ENCODE measurements around the gene DRG2. TPM values are rescaled to one million over a fixed set of nuclear protein-coding genes. Genes with fewer than 3 reads are reported as not detected.

The DRG2 gene
- total and polyA plus RNA-seq, 4 donors: 20.6 to 41.8 (median 33.8) TPM

DNA sequence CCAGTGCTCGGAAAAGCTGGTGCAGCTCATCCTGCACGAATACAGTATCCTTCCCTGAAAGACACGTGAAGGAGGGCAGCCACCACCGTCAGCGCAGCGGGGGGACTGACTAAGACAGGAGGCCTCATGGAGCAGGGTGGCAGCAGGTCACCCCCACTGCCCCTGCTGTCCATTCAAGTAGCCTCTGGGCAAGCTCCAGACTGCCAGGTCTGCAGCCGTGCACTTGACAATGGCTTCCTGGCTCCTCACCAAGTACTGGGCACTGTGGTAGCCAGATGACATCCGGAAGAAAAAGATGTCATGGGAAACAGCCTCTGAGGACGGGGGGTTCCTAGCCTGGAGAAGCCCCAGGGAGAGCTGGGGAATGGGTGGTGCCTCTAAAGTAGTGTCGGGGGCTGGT, 12.9 kb downstream of the DRG2 start:
- no peaks in the 10 kb centered on the region for H3K4me1 ChIP-seq (ENCODE audit: control insufficient read depth, insufficient read depth, low read length)
- DNase-seq (ENCODE audit: low read depth in 4 of 6, low spot score in 6 of 6): no peak
- H3K9me3 ChIP-seq (ENCODE audit: control insufficient read depth, insufficient read depth, low read length): no peaks in the 10 kb centered on the region
- peaks cover 89% of the 10 kb centered on the region for H3K36me3 ChIP-seq (ENCODE audit: control insufficient read depth, insufficient read depth, low read length)
- WGBS (ENCODE audit: insufficient coverage): 71% methylated on average over 10 of the region's 10 CpGs
- no peak overlapping the region for H3K4me3 ChIP-seq (ENCODE audit: low read depth, low read length)
- no peak overlapping the region for H3K27ac ChIP-seq (ENCODE audit: low read depth, low read length)
- H3K27me3 ChIP-seq (ENCODE audit: control insufficient read depth, insufficient read depth, low read length): no peaks in the 10 kb centered on the region

DNA sequence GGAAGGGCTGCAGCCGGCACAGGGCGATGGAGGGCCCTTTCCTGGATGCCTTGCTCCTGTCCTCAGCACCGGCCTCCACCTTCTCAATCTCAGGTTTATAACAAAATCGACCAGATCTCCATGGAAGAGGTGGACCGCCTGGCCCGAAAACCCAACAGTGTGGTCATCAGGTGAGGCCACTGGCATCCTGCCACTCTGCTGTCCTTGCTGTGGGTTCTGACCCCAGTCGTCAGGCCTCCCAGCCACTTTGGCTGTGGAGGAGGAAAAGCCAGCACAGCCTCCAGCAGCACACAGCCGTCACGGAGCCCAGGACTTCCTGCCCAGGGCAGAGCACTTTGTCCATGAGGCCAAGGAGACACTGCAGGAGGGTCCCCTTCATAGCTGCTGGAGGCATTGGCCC, 14.1 kb downstream of the DRG2 start:
- Histone ChIP-seq H3K9me3 (ENCODE audit: control insufficient read depth, insufficient read depth, low read length) (no peaks in the 10 kb centered on the region), H3K4me3 (ENCODE audit: low read depth, low read length) (no peak overlapping the region), H3K27me3 (ENCODE audit: control insufficient read depth, insufficient read depth, low read length) (no peaks in the 10 kb centered on the region), H3K27ac (ENCODE audit: low read depth, low read length) (no peak overlapping the region), H3K4me1 (ENCODE audit: control insufficient read depth, insufficient read depth, low read length) (no peaks in the 10 kb centered on the region), H3K36me3 (ENCODE audit: control insufficient read depth, insufficient read depth, low read length) (peaks cover 95% of the 10 kb centered on the region)
- DNase-seq (ENCODE audit: low read depth in 4 of 6, low spot score in 6 of 6): no peak
- 97% methylated on average over 9 of the region's 9 CpGs for WGBS (ENCODE audit: insufficient coverage)

- Histone ChIP-seq H3K36me3 (ENCODE audit: control insufficient read depth, insufficient read depth, low read length) (peaks cover 95% of the 10 kb centered on the region), H3K27me3 (ENCODE audit: control insufficient read depth, insufficient read depth, low read length) (no peaks in the 10 kb centered on the region), H3K4me3 (ENCODE audit: low read depth, low read length) (no peak overlapping the region), H3K9me3 (ENCODE audit: control insufficient read depth, insufficient read depth, low read length) (no peaks in the 10 kb centered on the region), H3K27ac (ENCODE audit: low read depth, low read length) (no peak overlapping the region), H3K4me1 (ENCODE audit: control insufficient read depth, insufficient read depth, low read length) (no peaks in the 10 kb centered on the region)
- no peak for DNase-seq (ENCODE audit: low read depth in 4 of 6, low spot score in 6 of 6)
- 79% methylated on average over 3 of the region's 3 CpGs for WGBS (ENCODE audit: insufficient coverage)
Measured at GRCh38 chr17:18102640-18103039, 14.9 kb downstream of the DRG2 start.

- H3K27me3 ChIP-seq (ENCODE audit: control insufficient read depth, insufficient read depth, low read length): no peaks in the 10 kb centered on the region
- no peak overlapping the region for H3K27ac ChIP-seq (ENCODE audit: low read depth, low read length)
- DNase-seq (ENCODE audit: low read depth in 4 of 6, low spot score in 6 of 6): no peak
- peaks cover 13% of the 10 kb centered on the region for H3K4me1 ChIP-seq (ENCODE audit: control insufficient read depth, insufficient read depth, low read length)
- peaks cover 76% of the 10 kb centered on the region for H3K36me3 ChIP-seq (ENCODE audit: control insufficient read depth, insufficient read depth, low read length)
- H3K4me3 ChIP-seq (ENCODE audit: low read depth, low read length): no peak overlapping the region
- 84% methylated on average over 3 of the region's 3 CpGs for WGBS (ENCODE audit: insufficient coverage)
- H3K9me3 ChIP-seq (ENCODE audit: control insufficient read depth, insufficient read depth, low read length): no peaks in the 10 kb centered on the region
Measured at GRCh38 chr17:18105027-18105426, 17.3 kb downstream of the DRG2 start.

DNA sequence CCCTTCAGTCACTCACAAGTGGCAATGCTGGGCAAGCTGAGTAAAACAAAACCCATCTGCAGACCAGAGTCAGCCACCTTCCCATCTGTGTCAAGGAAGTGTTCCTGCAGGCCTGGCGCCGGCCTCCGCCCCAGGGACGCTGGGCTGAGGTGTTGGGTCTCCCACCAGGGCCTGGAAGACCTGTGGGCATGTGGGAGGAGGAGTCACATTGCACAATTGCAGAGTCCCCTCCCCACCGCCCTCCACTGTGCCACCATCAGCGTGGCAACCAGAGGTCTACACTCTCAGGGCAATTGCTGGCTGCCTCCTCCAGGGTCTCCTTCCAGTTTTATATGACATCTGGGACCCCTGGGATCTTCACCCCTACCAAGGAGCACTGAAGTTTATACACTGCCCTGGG, 17.8 kb downstream of the DRG2 start:
- peaks cover 71% of the 10 kb centered on the region for H3K36me3 ChIP-seq (ENCODE audit: control insufficient read depth, insufficient read depth, low read length)
- peaks cover 13% of the 10 kb centered on the region for H3K4me1 ChIP-seq (ENCODE audit: control insufficient read depth, insufficient read depth, low read length)
- DNase-seq (ENCODE audit: low read depth in 4 of 6, low spot score in 6 of 6): no peak
- no peak overlapping the region for H3K27ac ChIP-seq (ENCODE audit: low read depth, low read length)
- no peaks in the 10 kb centered on the region for H3K27me3 ChIP-seq (ENCODE audit: control insufficient read depth, insufficient read depth, low read length)
- H3K9me3 ChIP-seq (ENCODE audit: control insufficient read depth, insufficient read depth, low read length): no peaks in the 10 kb centered on the region
- WGBS (ENCODE audit: insufficient coverage): no CpG with 5 or more reads among the region's 6 CpGs
- H3K4me3 ChIP-seq (ENCODE audit: low read depth, low read length): no peak overlapping the region

GRCh38 chr17:18106211-18106610, 18.5 kb downstream of the DRG2 start:
- WGBS (ENCODE audit: insufficient coverage): 95% methylated on average over 3 of the region's 9 CpGs
- peaks cover 13% of the 10 kb centered on the region for H3K4me1 ChIP-seq (ENCODE audit: control insufficient read depth, insufficient read depth, low read length)
- H3K36me3 ChIP-seq (ENCODE audit: control insufficient read depth, insufficient read depth, low read length): peaks cover 66% of the 10 kb centered on the region
- H3K4me3 ChIP-seq (ENCODE audit: low read depth, low read length): no peak overlapping the region
- H3K27me3 ChIP-seq (ENCODE audit: control insufficient read depth, insufficient read depth, low read length): no peaks in the 10 kb centered on the region
- no peak overlapping the region for H3K27ac ChIP-seq (ENCODE audit: low read depth, low read length)
- no peak for DNase-seq (ENCODE audit: low read depth in 4 of 6, low spot score in 6 of 6)
- no peaks in the 10 kb centered on the region for H3K9me3 ChIP-seq (ENCODE audit: control insufficient read depth, insufficient read depth, low read length)

- no peak overlapping the region for H3K4me3 ChIP-seq (ENCODE audit: low read depth, low read length)
- 83% methylated on average over 8 of the region's 14 CpGs for WGBS (ENCODE audit: insufficient coverage)
- peaks cover 56% of the 10 kb centered on the region for H3K36me3 ChIP-seq (ENCODE audit: control insufficient read depth, insufficient read depth, low read length)
- H3K9me3 ChIP-seq (ENCODE audit: control insufficient read depth, insufficient read depth, low read length): no peaks in the 10 kb centered on the region
- no peak overlapping the region for H3K27ac ChIP-seq (ENCODE audit: low read depth, low read length)
- H3K27me3 ChIP-seq (ENCODE audit: control insufficient read depth, insufficient read depth, low read length): no peaks in the 10 kb centered on the region
- DNase-seq (ENCODE audit: low read depth in 4 of 6, low spot score in 6 of 6): peak in 2 of 6 donors; percentile 15 to 46
- peaks cover 13% of the 10 kb centered on the region for H3K4me1 ChIP-seq (ENCODE audit: control insufficient read depth, insufficient read depth, low read length)
Measured at GRCh38 chr17:18107061-18107790, 19.5 kb downstream of the DRG2 start.

GRCh38 chr17:18107971-18108370, 20.2 kb downstream of the DRG2 start:
- WGBS (ENCODE audit: insufficient coverage): 68% methylated on average over 6 of the region's 6 CpGs
- H3K4me3 ChIP-seq (ENCODE audit: low read depth, low read length): no peak overlapping the region
- H3K27me3 ChIP-seq (ENCODE audit: control insufficient read depth, insufficient read depth, low read length): no peaks in the 10 kb centered on the region
- H3K36me3 ChIP-seq (ENCODE audit: control insufficient read depth, insufficient read depth, low read length): peaks cover 52% of the 10 kb centered on the region
- H3K9me3 ChIP-seq (ENCODE audit: control insufficient read depth, insufficient read depth, low read length): no peaks in the 10 kb centered on the region
- H3K27ac ChIP-seq (ENCODE audit: low read depth, low read length): no peak overlapping the region
- no peak for DNase-seq (ENCODE audit: low read depth in 4 of 6, low spot score in 6 of 6)
- peaks cover 13% of the 10 kb centered on the region for H3K4me1 ChIP-seq (ENCODE audit: control insufficient read depth, insufficient read depth, low read length)

- Histone ChIP-seq H3K4me3 (ENCODE audit: low read depth, low read length) (no peak within 1 kb of the TSS), H3K36me3 (ENCODE audit: control insufficient read depth, insufficient read depth, low read length) (peaks cover 45% of the 10 kb centered on the region), H3K9me3 (ENCODE audit: control insufficient read depth, insufficient read depth, low read length) (no peaks in the 10 kb centered on the region), H3K27me3 (ENCODE audit: control insufficient read depth, insufficient read depth, low read length) (no peaks in the 10 kb centered on the region), H3K27ac (ENCODE audit: low read depth, low read length) (no peak within 1 kb of the TSS), H3K4me1 (ENCODE audit: control insufficient read depth, insufficient read depth, low read length) (peaks cover 13% of the 10 kb centered on the region)
- DNase-seq (ENCODE audit: low read depth in 4 of 6, low spot score in 6 of 6): peak in 2 of 6 donors; percentile 22 to 27
- WGBS (ENCODE audit: insufficient coverage): 54% methylated on average over 13 of the region's 17 CpGs
Measured at GRCh38 chr17:18108401-18109312, 20.9 kb downstream of the DRG2 start, which contains the start of gene MYO15A. Gene MYO15A (plus strand): TSS chr17:18108756. CDS start chr17:18118801, 10,045 bp downstream.

Measured in spinal cord (tissue), 10 donors.